HCT116 (cell line): ENCODE data around the gene ULBP1. TPM values are rescaled to one million over a fixed set of nuclear protein-coding genes. Genes with fewer than 3 reads are reported as not detected.
"Not testable (repeated sequence)": the region's sequence is repeated elsewhere in the genome, so short reads cannot be mapped to it uniquely, and the experiment has no call there.

ENCODE experiments used
- ATAC-seq: fragments of 200-7000 bp; cut with Tn5 transposase; 2 replicates; pipeline ENCODE4 v1.9.1; 2020; ENCODE audit warnings: mild to moderate bottlenecking, moderate library complexity
- BruUV-seq: library from RNA; stranded (reverse); fragments of 400-500 nt; replicated peaks from 2 replicates; lab custom pipeline; 2021; lab: Mats Ljungman, UMichigan
- CTCF ChIA-PET: fragments of 300-600 bp; sonication (Branson Sonifier 250); formaldehyde crosslinking; loops from one replicate; lab custom pipeline; 2021; ENCODE audit warnings: antibody characterized with exemption; lab: Charles Lee
- POLR2A ChIA-PET: fragments of 300-600, 350-600 bp; sonication (Branson Sonifier 250); formaldehyde crosslinking; loops from one replicate; lab custom pipeline; 2021; ENCODE audit warnings: antibody characterized with exemption; lab: Charles Lee
- RAD21 ChIA-PET, 2 experiments: fragments of 300-600 bp; sonication (Branson Sonifier 250); formaldehyde crosslinking; loops; one replicate each; lab custom pipeline; 2023; ENCODE audit warnings: low total read pairs in 2 of 2; ENCODE audit not compliant: uncharacterized antibody in 2 of 2, unreplicated experiment in 2 of 2, low non-redundant PET in 1 of 2; lab: Charles Lee
- DNase-seq: peaks from one replicate; pipeline ENCODE4 v3.0.0-alpha.2; 2010; ENCODE audit warnings: low read depth, low spot score
- H2AFZ ChIP-seq: fragments of 200-600 bp; shearing (Covaris generic), sonication (generic); 2 replicates; pipeline ENCODE4 v1.6.1; 2017; ENCODE audit warnings: low read depth, mixed run types, mixed read lengths, antibody characterized with exemption, low read length; ENCODE audit not compliant: poor library complexity, severe bottlenecking
- H3K27ac ChIP-seq: 2 replicates; pipeline ENCODE4 v1.5.1; 2012; ENCODE audit warnings: low read depth, low read length
- H3K27me3 ChIP-seq: fragments of 200-600 bp; sonication (generic); 2 replicates; pipeline ENCODE4 v1.6.1; 2016; ENCODE audit warnings: mixed run types, low read length, mixed read lengths; ENCODE audit not compliant: insufficient read depth
- H3K36me3 ChIP-seq, 2 experiments: fragments of 200-500 bp in 1 of 2; fragments of 200-600 bp in 1 of 2; sonication (Bioruptor generic) in 1 of 2; sonication (generic) in 1 of 2; 2 replicates each; pipeline versions ENCODE4 v1.5.1 to v1.6.1; 2014 to 2016; ENCODE audit warnings: low read length in 2 of 2, inconsistent platforms in 1 of 2, mixed read lengths in 1 of 2, mixed run types in 1 of 2; ENCODE audit not compliant: insufficient read depth in 2 of 2, control insufficient read depth in 1 of 2
- H3K4me1 ChIP-seq, 2 experiments: fragments of 200-600 bp in 1 of 2; sonication (generic) in 1 of 2; 2 replicates each; pipeline versions ENCODE4 v1.5.1 to v1.6.1; 2012 to 2017; ENCODE audit warnings: low read length in 2 of 2, inconsistent platforms in 1 of 2, mild to moderate bottlenecking in 1 of 2, mixed read lengths in 1 of 2, mixed run types in 1 of 2, moderate library complexity in 1 of 2; ENCODE audit not compliant: insufficient read depth in 2 of 2, control insufficient read depth in 1 of 2
- H3K4me2 ChIP-seq: fragments of 200-600 bp; sonication (generic); 2 replicates; pipeline ENCODE4 v1.6.1; 2017; ENCODE audit warnings: mixed run types, low read length, mixed read lengths
- H3K4me3 ChIP-seq, 2 experiments: fragments of 200-600 bp in 1 of 2; sonication (generic) in 1 of 2; replicated peaks in 1 of 2; 2 replicates each; pipeline ENCODE4 v1.5.1; 2011 to 2016; ENCODE audit warnings: low read length in 2 of 2, control low read depth in 1 of 2, low read depth in 1 of 2, mild to moderate bottlenecking in 1 of 2, mixed read lengths in 1 of 2, mixed run types in 1 of 2
- H3K79me2 ChIP-seq: fragments of 200-600 bp; sonication (generic); 2 replicates; pipeline ENCODE4 v1.6.1; 2017; ENCODE audit warnings: mild to moderate bottlenecking, mixed run types, low read length, moderate library complexity, mixed read lengths; ENCODE audit not compliant: insufficient read depth
- H3K9ac ChIP-seq: fragments of 200-600 bp; sonication (generic); 2 replicates; pipeline ENCODE4 v1.6.1; 2016; ENCODE audit warnings: low read length, mixed read lengths
- H3K9me2 ChIP-seq: fragments of 200-600 bp; sonication (generic), shearing (Covaris generic); 2 replicates; pipeline ENCODE4 v1.6.1; 2017; ENCODE audit warnings: mixed run types, mild to moderate bottlenecking, moderate library complexity; ENCODE audit not compliant: insufficient read depth
- H3K9me3 ChIP-seq, 2 experiments: fragments of 200-500 bp in 1 of 2; fragments of 200-600 bp in 1 of 2; sonication (Bioruptor generic) in 1 of 2; sonication (generic) in 1 of 2; 2 replicates each; pipeline ENCODE4 v1.6.1; 2014 to 2017; ENCODE audit warnings: low read length in 2 of 2, mixed read lengths in 2 of 2, inconsistent platforms in 1 of 2, low read depth in 1 of 2, mild to moderate bottlenecking in 1 of 2, mixed run types in 1 of 2, moderate library complexity in 1 of 2; ENCODE audit not compliant: control insufficient read depth in 1 of 2, insufficient read depth in 1 of 2
- H4K20me1 ChIP-seq: fragments of 200-600 bp; sonication (generic), shearing (Covaris generic); 2 replicates; pipeline ENCODE4 v1.6.1; 2017; ENCODE audit warnings: mixed run types, mild to moderate bottlenecking, moderate library complexity; ENCODE audit not compliant: insufficient read depth
- intact Hi-C: fragments of 100-400 bp; cut with micrococcal nuclease; formaldehyde crosslinking; loops from 2 replicates; pipeline ENCODE4 v1.10.0; 2022
- total RNA-seq: library from RNA; stranded (reverse); gene quantifications from one replicate; pipeline ENCODE4 v1.2.1, GENCODE V29; 2021; ENCODE audit not compliant: unreplicated experiment

Gene ULBP1
- total RNA-seq, 1 experiment from 2014 or later: 12.4 TPM

- H3K9me3 ChIP-seq, POLR2A ChIA-PET, H3K27ac ChIP-seq, RAD21 ChIA-PET, H3K4me2 ChIP-seq, BruUV-seq, intact Hi-C loops, H3K9ac ChIP-seq, H2AFZ ChIP-seq, H3K9me2 ChIP-seq, H3K36me3 ChIP-seq, H3K79me2 ChIP-seq, H3K27me3 ChIP-seq, H4K20me1 ChIP-seq, CTCF ChIA-PET, ATAC-seq, H3K4me3 ChIP-seq, DNase-seq: not testable (repeated sequence)
- peaks cover 8 to 17% of the 10 kb centered on the region in 2 experiments for H3K4me1 ChIP-seq
Observed at GRCh38 chr6:150012846-150013784, 49.4 kb downstream of the ULBP1 start.

DNA sequence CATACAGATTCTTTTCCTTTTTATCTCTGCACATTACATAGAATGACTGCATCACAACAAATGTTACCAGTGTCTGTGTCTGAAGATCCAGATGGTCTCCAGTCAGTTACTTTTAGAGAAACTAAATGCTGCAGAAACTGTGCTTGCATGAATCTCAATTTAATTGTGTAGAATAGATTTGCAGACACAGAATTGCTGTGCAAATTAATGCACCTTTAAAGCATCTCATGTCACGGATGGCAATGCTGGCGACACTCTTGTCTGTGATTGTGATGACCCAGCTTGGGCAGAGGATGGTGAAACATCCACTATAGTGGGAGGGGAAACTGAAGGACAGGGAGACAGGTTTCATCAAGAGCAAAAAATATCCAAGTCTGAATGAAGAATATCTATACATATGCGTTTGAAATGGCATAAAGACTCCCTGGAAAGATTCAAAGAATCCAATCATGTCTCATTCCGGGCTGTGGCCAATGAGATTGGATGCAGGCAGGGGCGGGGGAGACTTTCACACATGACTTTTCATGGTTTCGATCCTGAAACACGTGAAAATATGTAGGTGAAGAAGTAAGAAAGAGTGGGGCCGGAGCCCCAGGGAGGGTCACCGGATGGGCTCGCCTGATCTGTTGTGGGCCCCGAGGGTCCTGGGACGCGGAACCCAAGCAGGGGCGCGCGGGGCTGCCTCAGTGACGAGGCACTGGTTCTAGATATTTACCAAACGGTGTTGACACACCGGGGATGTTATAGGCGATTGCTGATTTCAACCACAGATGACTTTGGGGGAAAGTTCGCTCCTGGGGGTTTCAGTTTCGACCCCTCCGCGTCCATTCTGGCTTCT, 50.3 kb downstream of the ULBP1 start:
- H4K20me1 ChIP-seq, RAD21 ChIA-PET, intact Hi-C loops, H3K27ac ChIP-seq, H3K9me3 ChIP-seq, H3K9me2 ChIP-seq, CTCF ChIA-PET, ATAC-seq, H3K4me2 ChIP-seq, H2AFZ ChIP-seq, POLR2A ChIA-PET, H3K4me1 ChIP-seq, DNase-seq, H3K4me3 ChIP-seq, H3K27me3 ChIP-seq, H3K9ac ChIP-seq, H3K36me3 ChIP-seq, BruUV-seq, H3K79me2 ChIP-seq: not testable (repeated sequence)

- BruUV-seq, H3K27me3 ChIP-seq, H3K79me2 ChIP-seq, RAD21 ChIA-PET, H3K9ac ChIP-seq, H2AFZ ChIP-seq, H3K27ac ChIP-seq, H3K4me2 ChIP-seq, POLR2A ChIA-PET, H3K4me1 ChIP-seq, ATAC-seq, H3K9me2 ChIP-seq, CTCF ChIA-PET, H3K4me3 ChIP-seq, DNase-seq, H3K36me3 ChIP-seq, H3K9me3 ChIP-seq, H4K20me1 ChIP-seq: not testable (repeated sequence)
- intact Hi-C loops: loop anchor here (5.0 kb wide), 2 partner anchors 182 to 292 kb away; no protein-coding TSS in a partner anchor
Observed at GRCh38 chr6:150014623-150015280, 51.0 kb downstream of the ULBP1 start.
